PC-3 (cell line): Measurements from ENCODE around the gene CARTPT. TPM values are rescaled to one million over a fixed set of nuclear protein-coding genes. Genes with fewer than 3 reads are reported as not detected.

Source experiments
- ATAC-seq: fragments of 200-7000 bp; cut with Tn5 transposase; 2 replicates; pipeline ENCODE4 v1.9.1; 2020; ENCODE audit warnings: mild to moderate bottlenecking, moderate library complexity
- BruUV-seq: library from RNA; stranded (reverse); fragments of 400-500 nt; replicated peaks from 2 replicates; lab custom pipeline; 2021; lab: Mats Ljungman, UMichigan
- CTCF ChIA-PET: fragments of 300-600 bp; sonication (Branson Sonifier 250); formaldehyde crosslinking; loops from one replicate; lab custom pipeline; 2022; ENCODE audit warnings: antibody characterized with exemption; lab: Charles Lee
- POLR2A ChIA-PET: fragments of 300-600 bp; sonication (Branson Sonifier 250); formaldehyde crosslinking; loops from one replicate; lab custom pipeline; 2022; ENCODE audit warnings: antibody characterized with exemption; ENCODE audit not compliant: unreplicated experiment; lab: Charles Lee
- DNase-seq: peaks from one replicate; pipeline ENCODE4 v3.0.0-alpha.2; 2015
- H2AFZ ChIP-seq: fragments of 300-600 bp; sonication (generic); 2 replicates; pipeline ENCODE4 v1.6.0; 2016; ENCODE audit warnings: antibody characterized with exemption, low read length
- H3F3A ChIP-seq: fragments of 300-600 bp; sonication (generic); one replicate; pipeline ENCODE4 v1.6.0; 2017; ENCODE audit warnings: antibody characterized with exemption, low read length, control low read depth, mild to moderate bottlenecking; ENCODE audit not compliant: unreplicated experiment
- H3K27ac ChIP-seq: fragments of 300-600 bp; sonication (generic); 2 replicates; pipeline ENCODE4 v1.5.1; 2016; ENCODE audit warnings: mild to moderate bottlenecking, low read length
- H3K27me3 ChIP-seq: fragments of 300-600 bp; sonication (generic); 2 replicates; pipeline ENCODE4 v1.6.1; 2016; ENCODE audit warnings: low read length, mixed read lengths
- H3K36me3 ChIP-seq: fragments of 300-600 bp; sonication (generic); 2 replicates; pipeline ENCODE4 v1.6.1; 2016; ENCODE audit warnings: low read depth, mixed run types, low read length, mixed read lengths
- H3K4me1 ChIP-seq: fragments of 300-600 bp; sonication (generic); 2 replicates; pipeline ENCODE4 v1.5.1; 2016; ENCODE audit warnings: low read length; ENCODE audit not compliant: insufficient read depth
- H3K4me2 ChIP-seq: fragments of 300-600 bp; sonication (generic); 2 replicates; pipeline ENCODE4 v1.6.0; 2016; ENCODE audit warnings: low read length
- H3K4me3 ChIP-seq: fragments of 300-600 bp; sonication (generic); 2 replicates; pipeline ENCODE4 v1.5.1; 2016; ENCODE audit warnings: mild to moderate bottlenecking, low read length, mixed read lengths
- H3K79me2 ChIP-seq: fragments of 300-600 bp; sonication (generic); 2 replicates; pipeline ENCODE4 v1.6.1; 2017; ENCODE audit warnings: low read length, mixed read lengths
- H3K9ac ChIP-seq: fragments of 300-600 bp; sonication (generic); 2 replicates; pipeline ENCODE4 v1.6.0; 2016; ENCODE audit warnings: mild to moderate bottlenecking, low read length
- H3K9me2 ChIP-seq: fragments of 300-600 bp; sonication (generic); replicated peaks from 2 replicates; pipeline ENCODE4 v1.6.1; 2016; ENCODE audit warnings: mixed run types, low read length, mixed read lengths
- H3K9me3 ChIP-seq: fragments of 300-600 bp; sonication (generic); 2 replicates; pipeline ENCODE4 v1.6.1; 2016; ENCODE audit warnings: low read length, mixed read lengths
- H4K20me1 ChIP-seq: fragments of 300-600 bp; sonication (generic); 2 replicates; pipeline ENCODE4 v1.6.1; 2016; ENCODE audit warnings: low read length, mixed read lengths
- EZH2 ChIP-seq: fragments of 300-600 bp; sonication (generic); IDR thresholded peaks from one replicate; pipeline ENCODE4 v1.6.1; 2017; ENCODE audit warnings: antibody characterized with exemption, mild to moderate bottlenecking, low read length; ENCODE audit not compliant: unreplicated experiment
- EZH2phosphoT487 ChIP-seq: fragments of 300-600 bp; sonication (generic); IDR thresholded peaks from 2 replicates; pipeline ENCODE4 v1.6.1; 2018; ENCODE audit warnings: mild to moderate bottlenecking, antibody characterized with exemption, low read length, borderline replicate concordance
- intact Hi-C: fragments of 100-400 bp; cut with micrococcal nuclease; formaldehyde crosslinking; loops from 2 replicates; pipeline ENCODE4 v1.9.0; 2023
- total RNA-seq: library from RNA; depleted of rRNA; stranded (reverse); fragments of >200 nt; gene quantifications from 2 replicates; pipeline ENCODE4 v1.2.3, GENCODE V29; 2014
- TF ChIP-seq, protein P1 (sequence below): fragments of 300-600 bp; sonication (generic); conservative IDR thresholded peaks from 2 replicates; pipeline ENCODE4 v1.5.1; 2017; ENCODE audit warnings: antibody characterized with exemption, low read depth, mild to moderate bottlenecking, low read length

Gene CARTPT
- total RNA-seq, 1 experiment from 2014 or later, result not detected

- Histone ChIP-seq H3K4me2 (no peak overlapping the region), H3K27ac (no peak overlapping the region), H3K79me2 (no peaks in the 10 kb centered on the region), H3K9ac (no peak overlapping the region), H3F3A (no peaks in the 10 kb centered on the region), H3K4me3 (no peak overlapping the region), H3K9me3 (no peaks in the 10 kb centered on the region), H3K9me2 (no peaks in the 10 kb centered on the region), H3K27me3 (peaks cover 17% of the 10 kb centered on the region; the same call in 1 of the 2 replicates), H3K36me3 (no peaks in the 10 kb centered on the region), H4K20me1 (no peaks in the 10 kb centered on the region), H2AFZ (no peak overlapping the region), H3K4me1 (no peaks in the 10 kb centered on the region)
- ATAC-seq (no peak), DNase-seq (no peak)
- intact Hi-C loops, result no loop called here
- POLR2A ChIA-PET, result no interaction called here
- no peak for TF ChIP-seq EZH2
- TF ChIP-seq, protein P1, sequence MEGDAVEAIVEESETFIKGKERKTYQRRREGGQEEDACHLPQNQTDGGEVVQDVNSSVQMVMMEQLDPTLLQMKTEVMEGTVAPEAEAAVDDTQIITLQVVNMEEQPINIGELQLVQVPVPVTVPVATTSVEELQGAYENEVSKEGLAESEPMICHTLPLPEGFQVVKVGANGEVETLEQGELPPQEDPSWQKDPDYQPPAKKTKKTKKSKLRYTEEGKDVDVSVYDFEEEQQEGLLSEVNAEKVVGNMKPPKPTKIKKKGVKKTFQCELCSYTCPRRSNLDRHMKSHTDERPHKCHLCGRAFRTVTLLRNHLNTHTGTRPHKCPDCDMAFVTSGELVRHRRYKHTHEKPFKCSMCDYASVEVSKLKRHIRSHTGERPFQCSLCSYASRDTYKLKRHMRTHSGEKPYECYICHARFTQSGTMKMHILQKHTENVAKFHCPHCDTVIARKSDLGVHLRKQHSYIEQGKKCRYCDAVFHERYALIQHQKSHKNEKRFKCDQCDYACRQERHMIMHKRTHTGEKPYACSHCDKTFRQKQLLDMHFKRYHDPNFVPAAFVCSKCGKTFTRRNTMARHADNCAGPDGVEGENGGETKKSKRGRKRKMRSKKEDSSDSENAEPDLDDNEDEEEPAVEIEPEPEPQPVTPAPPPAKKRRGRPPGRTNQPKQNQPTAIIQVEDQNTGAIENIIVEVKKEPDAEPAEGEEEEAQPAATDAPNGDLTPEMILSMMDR, result no peak
- no peak for TF ChIP-seq EZH2phosphoT487
- CTCF ChIA-PET, result no interaction called here
- no TSS peak for BruUV-seq
These were observed 39.4 kb upstream of the CARTPT start for GRCh38 chr5:71679714-71680113.

GRCh38 chr5:71680510-71680909, 38.6 kb upstream of the CARTPT start:
- H3K27ac ChIP-seq, result no peak overlapping the region
- DNase-seq, result no peak
- no peaks in the 10 kb centered on the region for H3K9me3 ChIP-seq
- no peak for TF ChIP-seq EZH2phosphoT487
- TF ChIP-seq, protein P1, result no peak
- no peaks in the 10 kb centered on the region for H3F3A ChIP-seq
- H2AFZ ChIP-seq, result no peak overlapping the region
- POLR2A ChIA-PET, result no interaction called here
- H4K20me1 ChIP-seq, result no peaks in the 10 kb centered on the region
- H3K9ac ChIP-seq, result no peak overlapping the region
- no peak overlapping the region for H3K4me2 ChIP-seq
- ATAC-seq, result no peak
- peaks cover 17% of the 10 kb centered on the region; the same call in 1 of the 2 replicates for H3K27me3 ChIP-seq
- no peaks in the 10 kb centered on the region for H3K4me1 ChIP-seq
- CTCF ChIA-PET, result no interaction called here
- H3K9me2 ChIP-seq, result no peaks in the 10 kb centered on the region
- H3K36me3 ChIP-seq, result no peaks in the 10 kb centered on the region
- intact Hi-C loops, result no loop called here
- H3K79me2 ChIP-seq, result no peaks in the 10 kb centered on the region
- no TSS peak for BruUV-seq
- no peak overlapping the region for H3K4me3 ChIP-seq

DNA sequence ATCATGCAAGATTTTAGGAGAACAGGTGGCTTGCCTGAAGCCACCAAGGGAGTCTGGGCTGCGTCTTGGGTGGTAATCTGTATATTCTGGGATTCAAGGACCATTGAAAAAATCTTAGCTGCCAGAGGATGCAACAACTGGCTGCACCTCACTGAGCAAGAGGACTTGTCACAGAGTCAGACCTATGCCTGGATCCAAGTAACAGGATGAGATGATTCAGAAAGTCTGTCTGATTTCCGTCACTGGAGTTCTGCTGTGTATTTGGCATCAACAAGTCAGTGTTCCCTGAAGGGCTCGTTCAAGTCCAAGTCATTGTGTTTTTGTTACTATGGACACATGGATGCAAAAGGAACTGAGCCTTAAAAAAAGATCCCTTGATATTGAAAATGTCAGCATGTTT, 37.8 kb upstream of the CARTPT start:
- Histone ChIP-seq H3K36me3 (no peaks in the 10 kb centered on the region), H3K4me1 (no peaks in the 10 kb centered on the region), H3K9me2 (no peaks in the 10 kb centered on the region), H3K27me3 (peaks cover 17% of the 10 kb centered on the region; the same call in 1 of the 2 replicates), H3K9me3 (no peaks in the 10 kb centered on the region), H3K4me2 (no peak overlapping the region), H3K9ac (no peak overlapping the region), H3K79me2 (no peaks in the 10 kb centered on the region), H3K4me3 (no peak overlapping the region), H2AFZ (no peak overlapping the region), H3F3A (no peaks in the 10 kb centered on the region), H3K27ac (no peak overlapping the region), H4K20me1 (no peaks in the 10 kb centered on the region)
- DNase-seq (no peak), ATAC-seq (no peak)
- BruUV-seq, result no TSS peak
- TF ChIP-seq, protein P1, result no peak
- TF ChIP-seq EZH2phosphoT487 (no peak), EZH2 (no peak)
- intact Hi-C loops, result no loop called here
- CTCF ChIA-PET, result no interaction called here
- POLR2A ChIA-PET, result no interaction called here
